RCC 7860 (cell line): ENCODE data around the gene SNAI3.
A peak's percentile ranks its signal among the peaks of the same experiment; 100 is the strongest.

Experiments used
- DNase-seq: peaks from one replicate; pipeline ENCODE4 v3.0.0-alpha.2; 2015; ENCODE audit warnings: low spot score
- FAIRE-seq: peaks from 2 replicates; lab custom pipeline; 2012; peaks lifted over from hg19 to GRCh38; lab: Jason Lieb, UNC

The SNAI3 gene

GRCh38 chr16:88636488-88637265 lies 49.6 kb downstream of the SNAI3 start:
- DNase-seq (no peak), FAIRE-seq (no peak)

DNA sequence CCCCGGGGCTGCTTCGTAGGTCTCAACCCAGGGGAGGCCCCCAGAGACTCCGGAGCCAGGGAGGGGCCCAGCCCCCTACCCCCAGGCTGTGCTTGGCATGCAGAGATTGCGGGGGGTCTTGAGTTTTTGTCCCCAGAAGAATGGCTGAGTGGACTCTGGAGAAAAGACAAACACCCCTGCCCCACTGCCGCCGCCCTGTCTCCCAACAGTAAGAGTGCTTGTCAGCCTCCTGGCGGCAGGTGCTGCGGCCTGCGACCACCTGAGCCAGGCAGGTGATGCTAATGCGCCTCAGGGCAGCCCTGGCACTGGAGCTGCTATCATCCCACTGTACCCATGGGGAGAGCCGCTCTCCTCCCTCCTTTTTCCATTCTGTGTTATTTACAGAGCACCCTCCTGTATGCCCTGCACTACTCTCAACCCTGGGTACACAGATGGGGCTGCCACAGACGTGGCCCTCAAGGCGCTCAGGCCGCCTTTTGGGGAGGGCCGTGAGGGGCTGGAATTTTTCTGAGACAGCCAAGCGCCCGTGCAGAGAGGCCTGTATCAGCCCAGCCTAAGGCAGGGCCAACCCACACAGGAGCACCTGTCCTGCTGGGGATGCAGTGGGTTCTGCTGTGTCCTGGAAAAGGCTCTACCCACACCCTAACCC lies 50.5 kb downstream of the SNAI3 start:
- no peak for DNase-seq
- no peak for FAIRE-seq

- no peak for FAIRE-seq
- no peak for DNase-seq
These were observed 51.2 kb downstream of the SNAI3 start for GRCh38 chr16:88634994-88635670.

- FAIRE-seq (no peak), DNase-seq (no peak)
These were observed 51.9 kb downstream of the SNAI3 start for GRCh38 chr16:88634141-88634993.

DNA sequence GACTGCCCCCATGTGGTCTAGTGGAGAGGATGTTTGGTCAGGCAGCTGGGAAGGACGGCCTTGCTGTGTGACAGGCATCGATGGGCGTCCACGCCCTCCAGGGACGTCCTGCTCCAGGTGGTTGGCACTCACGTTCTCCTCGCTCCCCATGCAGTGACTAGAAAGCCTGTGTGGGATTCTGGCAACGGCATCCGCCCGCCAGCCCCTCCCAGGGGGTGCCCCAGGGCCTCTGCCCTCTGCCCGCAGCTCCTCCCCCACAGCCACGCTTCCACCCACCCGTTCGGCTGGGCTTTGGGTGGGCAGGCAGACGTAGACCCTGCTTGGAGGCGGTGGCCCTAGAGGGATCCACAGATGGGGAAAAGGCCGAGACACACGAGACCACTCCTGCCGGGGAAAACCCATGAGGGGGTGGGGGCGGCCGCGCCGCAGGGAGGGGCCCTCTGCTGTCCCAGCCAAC lies 52.6 kb downstream of the SNAI3 start:
- peak; percentile 14 for DNase-seq
- FAIRE-seq: no peak

DNA sequence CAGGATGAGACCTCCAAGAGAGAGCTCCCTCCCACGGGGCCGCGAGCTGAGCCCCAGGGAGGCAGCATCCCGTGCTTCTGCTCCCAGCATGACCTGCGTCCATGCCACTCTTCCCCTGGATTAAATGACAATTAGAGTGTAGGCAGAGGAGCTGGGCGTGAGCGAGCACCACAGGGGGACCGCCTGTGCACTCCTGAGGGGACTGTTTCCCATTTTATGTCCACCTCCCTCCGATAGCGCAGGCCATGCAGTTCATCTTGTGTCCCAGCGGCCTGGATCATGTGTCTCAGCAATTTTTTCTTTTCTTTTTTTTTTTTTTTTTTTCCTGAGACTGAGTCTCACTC lies 53.7 kb downstream of the SNAI3 start:
- no peak for DNase-seq
- FAIRE-seq: no peak

- no peak for FAIRE-seq
- DNase-seq: no peak
These were observed 54.3 kb downstream of the SNAI3 start for GRCh38 chr16:88631920-88632586.

DNA sequence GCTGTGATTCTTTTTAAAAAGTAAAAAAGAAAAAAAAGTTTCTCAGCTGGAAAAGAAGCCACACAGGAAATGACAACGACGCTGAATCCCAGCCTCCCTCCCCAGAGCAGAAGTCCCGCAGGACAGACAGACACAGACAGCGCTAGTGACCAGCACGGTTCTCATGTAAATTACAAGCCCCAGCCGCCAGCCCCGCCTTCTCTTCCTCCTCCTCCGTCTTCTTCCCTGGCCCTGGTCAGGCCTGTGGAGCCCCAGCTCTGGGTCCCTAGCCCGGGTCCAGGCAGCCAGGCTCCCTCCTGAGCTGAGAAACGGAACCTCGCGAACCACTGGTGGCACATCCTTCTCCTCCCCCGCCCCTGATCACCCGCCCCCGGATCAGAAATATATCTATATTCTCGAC lies 54.9 kb downstream of the SNAI3 start:
- FAIRE-seq: no peak
- no peak for DNase-seq

DNA sequence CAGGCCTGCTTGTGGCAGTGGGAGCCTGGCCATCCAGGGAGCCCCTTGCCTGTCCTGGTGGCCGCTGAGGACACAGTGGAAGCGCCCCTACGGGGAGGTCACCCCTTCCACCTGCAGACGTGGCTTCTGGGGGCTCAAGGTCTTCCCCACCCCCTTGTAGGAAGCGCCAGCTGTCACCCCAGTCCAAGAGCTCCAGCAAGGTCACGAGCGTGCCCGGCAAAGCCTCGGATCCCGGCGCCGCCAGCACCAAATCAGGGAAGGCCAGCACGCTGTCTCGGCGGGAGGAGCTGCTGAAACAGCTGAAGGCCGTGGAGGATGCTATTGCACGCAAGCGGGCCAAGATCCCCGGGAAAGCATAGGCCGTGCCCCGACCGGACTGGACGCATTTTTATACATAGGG lies 55.4 kb downstream of the SNAI3 start:
- DNase-seq: no peak
- FAIRE-seq: no peak

DNA sequence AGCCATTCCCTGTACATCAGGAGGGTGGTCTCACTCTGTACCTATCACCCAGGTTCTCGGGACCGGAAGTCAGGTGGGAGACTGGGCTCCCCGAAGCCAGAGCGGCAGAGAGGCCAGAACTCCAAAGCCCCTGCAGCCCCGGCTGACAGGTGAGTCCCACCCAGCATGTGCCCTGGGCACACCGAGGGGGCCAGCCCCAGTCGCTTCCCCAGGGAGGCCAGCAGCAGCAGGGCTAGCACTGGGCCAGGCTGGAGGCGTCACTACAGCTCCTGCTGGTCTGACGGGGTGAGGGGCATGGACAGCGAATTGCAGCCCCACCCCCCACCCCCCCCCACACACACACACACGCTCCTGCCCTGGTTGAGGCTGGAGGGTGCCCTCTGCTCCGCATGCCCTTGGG lies 55.9 kb downstream of the SNAI3 start:
- FAIRE-seq (no peak), DNase-seq (no peak)

DNA sequence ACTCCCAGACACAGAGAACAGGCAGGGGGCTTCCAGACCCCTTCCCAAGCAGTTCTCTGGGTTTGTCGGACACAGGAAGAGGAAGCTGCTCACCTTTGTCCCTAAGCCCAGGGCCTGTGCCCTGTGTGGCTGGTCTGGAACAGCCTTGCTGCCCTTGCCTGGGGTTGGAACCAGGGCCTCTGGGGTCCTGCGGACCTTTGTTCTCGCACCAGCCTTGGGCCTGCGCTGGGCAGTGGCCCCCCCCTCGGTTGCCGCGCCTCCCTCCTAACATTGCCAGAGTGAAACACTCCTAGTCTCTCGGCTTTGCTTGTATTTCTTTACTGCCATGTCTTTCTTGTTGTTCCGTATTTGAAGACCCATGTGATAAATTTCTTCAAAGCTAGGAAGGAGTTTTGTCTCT lies 56.5 kb downstream of the SNAI3 start:
- FAIRE-seq: no peak
- DNase-seq: no peak

DNA sequence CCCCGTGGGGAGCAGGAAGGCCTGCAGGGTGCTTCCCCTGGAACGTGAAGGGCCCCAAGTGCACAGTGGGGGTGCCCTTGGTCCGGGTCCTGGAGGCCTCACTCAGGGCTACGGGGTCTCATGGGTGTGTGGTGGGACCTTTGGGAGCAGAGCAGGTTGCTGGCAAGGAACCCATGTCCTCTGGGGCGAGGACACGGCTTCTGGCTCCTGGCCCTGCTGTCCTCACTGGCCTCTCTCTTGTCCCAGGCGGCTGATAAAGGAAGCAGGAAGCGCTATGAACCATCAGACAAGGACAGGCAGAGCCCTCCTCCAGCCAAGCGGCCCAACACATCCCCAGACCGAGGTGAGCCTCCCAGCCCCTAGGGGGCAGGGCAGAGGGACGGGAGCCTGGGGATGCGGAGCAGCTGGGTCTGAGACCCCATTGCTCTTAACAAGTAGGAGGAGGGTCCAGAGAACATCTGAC lies 57.8 kb downstream of the SNAI3 start:
- no peak for DNase-seq
- no peak for FAIRE-seq
